Measurements from ENCODE around the gene MSI2. TPM values are rescaled to one million over a fixed set of nuclear protein-coding genes. Genes with fewer than 3 reads are reported as not detected.

The MSI2 gene
- total RNA-seq, 2 experiments from 2014 or later = 38.8 to 39.0 TPM

DNA sequence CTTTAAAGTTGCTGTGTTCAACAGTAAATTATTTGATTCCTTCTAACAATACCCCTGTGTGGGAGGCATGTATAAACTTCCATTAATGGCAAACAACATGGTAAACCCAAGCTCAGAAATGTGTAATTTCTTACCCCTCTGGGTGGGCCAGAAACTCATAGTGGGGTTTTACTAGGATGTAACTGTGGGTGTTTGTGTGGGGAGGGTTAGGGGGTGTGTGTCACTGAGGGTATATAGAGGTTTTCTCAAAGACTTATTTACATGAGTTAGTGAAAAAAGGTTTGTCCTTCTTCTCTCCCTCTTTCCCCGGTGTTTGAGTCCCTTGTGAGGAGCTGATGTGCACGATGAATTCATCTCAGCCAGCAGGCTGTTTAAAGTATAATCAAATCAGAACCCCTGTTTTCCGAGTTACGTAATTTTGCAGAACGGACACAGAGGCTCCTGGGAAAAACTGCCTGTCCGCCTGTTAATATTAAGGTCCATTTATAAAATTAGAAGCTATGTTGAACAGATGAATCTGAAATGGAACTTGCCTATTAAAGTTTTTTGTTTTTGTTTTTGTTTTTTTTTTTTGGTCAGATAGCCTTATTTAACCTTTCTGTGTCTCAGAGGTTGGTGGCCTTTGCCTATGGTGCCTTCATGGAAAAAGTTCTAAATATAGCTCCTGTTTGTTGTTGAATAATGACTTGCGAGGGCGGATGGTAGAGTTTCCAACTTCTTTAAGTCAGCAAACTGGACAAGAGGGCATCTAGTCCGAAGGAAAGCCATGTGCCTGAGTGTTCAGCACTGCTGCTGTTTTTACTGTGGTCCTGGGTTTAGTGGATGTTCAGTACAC is 73.3 kb downstream of the MSI2 start:
- CTCF ChIA-PET = no interaction called here
- intact Hi-C loops (cut with micrococcal nuclease) = no loop called here
- peaks cover 27% of the 10 kb centered on the region for H3K4me1 Mint-ChIP-seq (ENCODE audit: low read depth)

DNA sequence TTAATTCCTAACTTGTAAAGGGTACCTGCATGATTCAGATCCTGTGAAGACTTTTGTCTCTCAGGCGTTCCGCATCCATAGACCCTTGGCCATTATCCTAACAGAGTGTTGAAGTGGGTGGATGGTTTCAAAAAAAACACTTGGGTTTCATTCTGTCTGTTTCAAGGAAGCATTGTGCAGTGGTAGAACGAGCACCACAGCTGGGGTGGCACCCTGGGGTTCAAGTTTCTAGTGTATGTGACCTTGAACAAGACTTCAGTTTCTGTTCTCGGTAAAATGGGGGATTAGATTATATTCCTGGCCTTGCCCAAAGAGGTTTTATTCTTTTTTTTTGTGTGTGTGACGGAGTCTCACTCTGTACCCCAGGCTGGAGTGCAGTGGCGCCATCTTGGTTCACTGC is 74.3 kb downstream of the MSI2 start:
- CTCF ChIA-PET = no interaction called here
- no peak overlapping the region for H3K27ac Mint-ChIP-seq
- no peak overlapping the region for H3K4me3 Mint-ChIP-seq
- DNase-seq = no peak
- H3K9me3 Mint-ChIP-seq = no peaks in the 10 kb centered on the region
- no peaks in the 10 kb centered on the region for H3K27me3 Mint-ChIP-seq (ENCODE audit: low read depth)
- H3K36me3 Mint-ChIP-seq (ENCODE audit: low read depth) = peaks cover 10% of the 10 kb centered on the region
- H3K4me1 Mint-ChIP-seq (ENCODE audit: low read depth) = peaks cover 29% of the 10 kb centered on the region
- intact Hi-C loops (cut with micrococcal nuclease) = no loop called here

More for the DNA sequence above, 73.3 kb downstream of the MSI2 start:
- DNase-seq = no peak
- H3K27ac Mint-ChIP-seq = no peak overlapping the region
- no peaks in the 10 kb centered on the region for H3K9me3 Mint-ChIP-seq
- no peaks in the 10 kb centered on the region for H3K27me3 Mint-ChIP-seq (ENCODE audit: low read depth)
- no peak overlapping the region for H3K4me3 Mint-ChIP-seq
- H3K36me3 Mint-ChIP-seq (ENCODE audit: low read depth) = peaks cover 11% of the 10 kb centered on the region

DNA sequence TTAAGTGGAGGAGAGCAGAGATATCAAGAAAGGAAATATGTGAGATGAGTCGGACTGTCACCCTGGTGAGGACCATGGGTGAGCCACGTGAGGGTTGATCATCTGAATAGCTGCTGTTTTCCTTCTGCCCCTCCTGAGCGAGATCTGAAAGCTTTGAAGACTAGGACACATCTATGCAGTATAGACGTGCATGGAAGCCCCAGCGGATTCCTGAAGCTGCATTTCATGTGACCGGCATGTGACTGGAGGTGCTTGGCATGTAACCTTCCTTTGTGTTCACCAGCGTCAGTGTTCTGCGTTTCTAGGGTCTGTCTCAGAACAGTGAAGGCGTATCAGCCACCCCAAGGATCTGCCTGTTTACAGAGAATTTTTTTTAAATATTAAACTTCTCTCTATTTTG is 75.1 kb downstream of the MSI2 start:
- no peak overlapping the region for H3K27ac Mint-ChIP-seq
- no peak for DNase-seq
- CTCF ChIA-PET = interaction anchor here (0.7 kb wide), 1 partner anchor 40 kb away, joined by 3 read pairs; no protein-coding TSS in a partner anchor

DNA sequence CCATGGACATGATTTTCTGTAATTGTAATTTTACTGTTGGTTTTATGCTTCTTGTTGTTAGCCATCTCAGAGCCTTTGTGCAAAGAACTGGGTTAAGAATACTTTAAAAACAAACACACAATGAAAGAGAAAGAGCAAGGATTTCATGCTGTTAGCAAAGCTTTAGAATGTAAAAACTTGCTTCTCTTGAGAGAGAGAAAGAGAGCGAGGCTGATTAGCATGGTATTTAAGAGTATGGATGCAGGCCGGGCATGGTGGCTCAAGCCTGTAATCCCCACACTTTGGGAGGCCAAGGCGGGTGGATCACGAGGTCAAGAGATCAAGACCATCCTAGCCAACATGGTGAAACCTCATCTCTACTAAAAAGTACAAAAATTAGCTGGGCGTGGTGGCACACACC is 76.2 kb downstream of the MSI2 start:
- DNase-seq = no peak
- Mint-ChIP-seq H3K36me3 (ENCODE audit: low read depth) (peaks cover 10% of the 10 kb centered on the region), H3K9me3 (no peaks in the 10 kb centered on the region), H3K27ac (no peak overlapping the region), H3K4me3 (no peak overlapping the region), H3K27me3 (ENCODE audit: low read depth) (no peaks in the 10 kb centered on the region), H3K4me1 (ENCODE audit: low read depth) (peaks cover 22% of the 10 kb centered on the region)
- intact Hi-C loops (cut with micrococcal nuclease) = no loop called here
- CTCF ChIA-PET = no interaction called here

More for the DNA sequence above, 75.1 kb downstream of the MSI2 start:
- peaks cover 30% of the 10 kb centered on the region for H3K4me1 Mint-ChIP-seq (ENCODE audit: low read depth)
- no peaks in the 10 kb centered on the region for H3K9me3 Mint-ChIP-seq
- H3K36me3 Mint-ChIP-seq (ENCODE audit: low read depth) = peaks cover 10% of the 10 kb centered on the region
- H3K27me3 Mint-ChIP-seq (ENCODE audit: low read depth) = no peaks in the 10 kb centered on the region
- H3K4me3 Mint-ChIP-seq = no peak overlapping the region
- intact Hi-C loops (cut with micrococcal nuclease) = no loop called here

DNA sequence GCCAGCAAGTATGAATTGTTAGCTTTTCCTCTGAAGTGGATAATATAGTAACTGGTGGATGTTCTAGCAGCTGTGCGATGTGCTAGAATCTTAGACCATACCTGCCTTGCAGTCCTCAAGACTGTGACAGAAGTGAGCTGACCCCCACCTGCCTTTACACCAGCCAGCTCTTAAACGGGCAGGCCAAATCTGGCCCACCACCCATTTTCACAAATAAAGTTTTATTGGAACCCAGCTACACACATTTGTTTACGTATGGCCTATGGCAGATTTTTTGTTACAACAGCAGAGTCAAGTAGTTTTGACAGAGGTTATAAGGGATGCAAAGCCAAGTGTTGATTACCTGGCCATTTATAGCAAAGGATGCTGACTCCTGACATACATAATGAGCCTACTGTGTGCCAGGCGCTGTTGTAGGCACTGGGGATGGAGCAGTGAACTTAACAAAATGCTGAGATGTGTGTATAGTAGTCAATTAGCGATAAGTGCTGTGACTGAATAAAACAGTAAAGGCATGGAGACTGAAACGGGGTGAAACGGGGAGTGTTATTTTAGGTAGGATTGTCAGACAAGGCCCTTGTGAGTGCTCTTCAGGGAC is 79.0 kb downstream of the MSI2 start:
- no peaks in the 10 kb centered on the region for H3K27me3 Mint-ChIP-seq (ENCODE audit: low read depth)
- intact Hi-C loops (cut with micrococcal nuclease) = no loop called here
- peaks cover 27% of the 10 kb centered on the region for H3K4me1 Mint-ChIP-seq (ENCODE audit: low read depth)
- DNase-seq = no peak
- no peak overlapping the region for H3K27ac Mint-ChIP-seq
- no peak overlapping the region for H3K4me3 Mint-ChIP-seq
- H3K36me3 Mint-ChIP-seq (ENCODE audit: low read depth) = peaks cover 7% of the 10 kb centered on the region
- CTCF ChIA-PET = interaction anchor here (0.7 kb wide), 1 partner anchor 181 kb away, joined by 3 read pairs; no protein-coding TSS in a partner anchor
- H3K9me3 Mint-ChIP-seq = no peaks in the 10 kb centered on the region

DNA sequence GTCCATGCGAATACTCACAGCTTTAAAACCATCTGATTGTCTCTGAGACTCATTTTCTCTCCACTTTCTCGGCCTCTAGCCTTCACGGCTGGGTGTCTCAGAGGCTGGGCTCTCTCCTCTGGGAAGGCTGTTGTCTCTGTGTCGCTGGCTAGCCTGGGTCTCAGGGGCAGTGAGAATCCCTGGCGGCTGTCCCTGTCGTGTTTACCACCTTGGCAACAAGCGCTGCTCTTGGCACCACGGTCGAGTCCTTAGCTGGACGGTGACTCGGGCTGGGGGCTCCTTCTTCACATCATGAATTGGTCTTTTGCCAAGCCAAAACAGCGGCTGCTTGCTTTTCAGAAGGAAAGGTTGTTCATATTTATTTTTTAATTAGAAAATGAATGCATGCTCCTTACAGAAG is 81.1 kb downstream of the MSI2 start:
- CTCF ChIA-PET = no interaction called here
- DNase-seq = no peak
- Mint-ChIP-seq H3K4me3 (no peak overlapping the region), H3K27ac (no peak overlapping the region), H3K9me3 (no peaks in the 10 kb centered on the region), H3K4me1 (ENCODE audit: low read depth) (peaks cover 29% of the 10 kb centered on the region), H3K36me3 (ENCODE audit: low read depth) (peaks cover 1% of the 10 kb centered on the region), H3K27me3 (ENCODE audit: low read depth) (no peaks in the 10 kb centered on the region)
- intact Hi-C loops (cut with micrococcal nuclease) = no loop called here

DNA sequence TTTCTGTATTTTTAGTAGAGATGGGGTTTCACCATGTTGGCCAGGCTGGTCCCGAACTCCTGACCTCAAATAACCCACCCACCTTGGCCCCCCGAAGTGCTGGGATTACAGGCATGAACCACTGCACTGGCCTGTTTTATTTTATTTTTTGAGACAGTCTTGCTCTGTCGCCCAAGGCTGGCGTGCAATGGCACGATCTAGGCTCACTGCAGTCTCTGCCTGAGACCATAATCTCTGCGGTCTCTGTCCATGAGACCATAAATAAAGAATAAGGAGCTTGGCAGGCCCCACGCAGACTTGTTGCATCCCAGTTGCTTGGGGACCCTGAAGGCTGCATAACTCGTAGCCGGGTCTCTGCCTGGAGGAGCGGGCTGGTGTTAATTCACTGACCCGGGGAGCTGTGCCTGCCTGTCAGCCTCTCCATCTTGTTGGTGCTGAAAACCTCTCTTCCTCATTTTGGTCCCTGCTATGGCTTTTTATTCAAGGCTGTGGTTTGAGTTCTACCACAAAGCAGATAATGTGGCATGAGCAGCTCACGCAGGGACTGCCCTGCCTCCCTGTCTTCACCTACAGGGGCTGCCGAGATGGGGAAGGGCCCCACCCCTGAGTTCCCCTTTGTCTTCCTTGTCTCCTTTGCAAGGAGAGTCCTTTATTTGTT is 82.1 kb downstream of the MSI2 start:
- no peaks in the 10 kb centered on the region for H3K36me3 Mint-ChIP-seq (ENCODE audit: low read depth)
- no peak for DNase-seq
- H3K4me1 Mint-ChIP-seq (ENCODE audit: low read depth) = peaks cover 30% of the 10 kb centered on the region
- H3K27me3 Mint-ChIP-seq (ENCODE audit: low read depth) = no peaks in the 10 kb centered on the region
- H3K9me3 Mint-ChIP-seq = no peaks in the 10 kb centered on the region
- no peak overlapping the region for H3K27ac Mint-ChIP-seq
- intact Hi-C loops (cut with micrococcal nuclease) = no loop called here
- CTCF ChIA-PET = no interaction called here
- H3K4me3 Mint-ChIP-seq = no peak overlapping the region

DNA sequence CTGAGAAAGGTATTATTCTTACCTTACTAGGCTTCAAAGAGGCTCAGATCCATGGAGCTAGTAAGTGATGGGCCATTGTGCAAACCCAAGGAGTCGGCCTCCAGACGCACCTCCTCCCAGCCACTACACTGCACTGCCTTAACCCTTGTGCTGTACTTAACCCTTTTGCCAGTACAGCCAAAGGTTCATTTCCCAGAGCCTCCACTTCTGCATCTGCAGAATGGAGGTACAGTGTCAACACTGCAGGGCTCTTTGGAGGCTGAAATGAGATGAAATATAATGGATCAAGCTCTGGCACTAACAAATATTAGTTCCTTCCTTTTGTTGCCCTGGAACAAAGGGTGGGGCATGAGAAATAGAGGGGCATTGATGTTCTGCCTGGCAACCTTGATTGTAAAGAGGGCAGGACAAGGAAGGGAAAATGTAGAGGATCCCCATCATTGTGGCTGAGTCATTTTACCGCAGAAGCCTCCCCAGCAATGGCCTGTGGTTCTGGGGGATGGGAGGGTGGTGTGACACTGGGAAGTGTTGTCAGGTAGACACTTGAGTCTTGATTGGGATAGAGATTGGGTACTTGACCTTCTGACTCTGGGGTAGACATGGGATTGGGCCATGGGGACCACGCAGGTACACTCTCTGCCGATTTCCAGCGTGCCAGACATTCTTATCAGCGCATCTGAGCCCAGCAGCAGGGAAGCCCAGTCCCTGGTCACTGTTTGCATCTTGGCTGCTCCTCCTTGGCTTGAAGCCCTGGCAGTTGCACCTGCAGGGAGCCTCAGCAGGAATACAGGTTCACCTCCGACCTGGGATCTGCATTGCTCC is 84.0 kb downstream of the MSI2 start:
- Mint-ChIP-seq H3K27me3 (ENCODE audit: low read depth) (no peaks in the 10 kb centered on the region), H3K36me3 (ENCODE audit: low read depth) (no peaks in the 10 kb centered on the region), H3K4me3 (no peak overlapping the region), H3K27ac (no peak overlapping the region), H3K9me3 (no peaks in the 10 kb centered on the region), H3K4me1 (ENCODE audit: low read depth) (peaks cover 29% of the 10 kb centered on the region)
- CTCF ChIA-PET = interaction anchor here (1.1 kb wide), 1 partner anchor 97 kb away, joined by 8 read pairs; no protein-coding TSS in a partner anchor
- no peak for DNase-seq
- intact Hi-C loops (cut with micrococcal nuclease) = no loop called here

DNA sequence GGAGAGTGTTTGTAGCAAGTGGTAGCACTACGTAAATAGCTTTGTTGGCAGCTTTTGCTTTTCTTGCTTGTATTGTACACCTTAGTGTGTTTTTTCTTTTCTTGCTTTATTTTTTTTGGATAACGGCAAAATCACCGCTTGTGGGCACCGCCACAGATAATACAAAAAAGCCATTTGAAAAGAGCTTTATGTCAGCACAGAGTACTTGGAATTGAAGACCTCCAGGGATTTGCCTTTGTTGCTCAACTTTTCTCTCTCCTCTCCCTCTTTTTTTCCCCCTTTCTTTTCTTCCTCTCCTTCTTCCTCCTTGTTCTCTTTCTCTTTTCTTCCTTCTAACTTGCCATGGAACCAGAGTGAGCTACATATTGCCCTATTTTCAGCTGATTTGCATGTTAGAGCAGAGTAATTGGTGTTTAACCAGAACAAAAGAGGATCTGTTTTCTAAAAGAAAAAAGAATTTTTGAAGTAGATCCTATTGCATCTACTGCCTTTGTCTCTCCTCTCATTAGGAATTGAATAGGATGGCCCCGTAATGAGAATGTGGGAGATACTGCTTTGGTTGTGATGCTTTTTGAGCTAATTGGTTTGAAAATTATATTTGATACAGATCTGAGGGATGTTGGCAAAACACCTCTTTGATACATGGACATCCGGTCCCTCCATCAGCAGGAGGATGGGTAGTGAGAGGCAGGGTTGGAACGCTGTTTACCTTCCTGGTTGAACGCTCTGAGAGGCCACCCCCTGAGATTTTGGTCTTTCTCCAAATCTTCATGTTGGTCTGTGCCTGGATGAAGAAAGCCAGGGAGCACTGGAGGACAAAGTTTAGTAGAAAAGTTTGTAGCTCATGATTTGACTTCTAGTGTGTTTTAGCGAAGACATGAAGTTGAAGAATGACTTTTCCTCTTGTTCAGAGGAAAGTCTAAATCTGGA is 85.6 kb downstream of the MSI2 start:
- H3K4me1 Mint-ChIP-seq (ENCODE audit: low read depth) = peaks cover 24% of the 10 kb centered on the region
- CTCF ChIA-PET = interaction anchor here (0.6 to 1.2 kb wide), 3 partner anchors 9 to 99 kb away, joined by 3 to 4 read pairs (median 3); no protein-coding TSS in a partner anchor
- H3K36me3 Mint-ChIP-seq (ENCODE audit: low read depth) = peaks cover 1% of the 10 kb centered on the region
- intact Hi-C loops (cut with micrococcal nuclease) = no loop called here
- no peak for DNase-seq
- no peaks in the 10 kb centered on the region for H3K27me3 Mint-ChIP-seq (ENCODE audit: low read depth)
- H3K9me3 Mint-ChIP-seq = no peaks in the 10 kb centered on the region
- no peak overlapping the region for H3K4me3 Mint-ChIP-seq
- no peak overlapping the region for H3K27ac Mint-ChIP-seq

DNA sequence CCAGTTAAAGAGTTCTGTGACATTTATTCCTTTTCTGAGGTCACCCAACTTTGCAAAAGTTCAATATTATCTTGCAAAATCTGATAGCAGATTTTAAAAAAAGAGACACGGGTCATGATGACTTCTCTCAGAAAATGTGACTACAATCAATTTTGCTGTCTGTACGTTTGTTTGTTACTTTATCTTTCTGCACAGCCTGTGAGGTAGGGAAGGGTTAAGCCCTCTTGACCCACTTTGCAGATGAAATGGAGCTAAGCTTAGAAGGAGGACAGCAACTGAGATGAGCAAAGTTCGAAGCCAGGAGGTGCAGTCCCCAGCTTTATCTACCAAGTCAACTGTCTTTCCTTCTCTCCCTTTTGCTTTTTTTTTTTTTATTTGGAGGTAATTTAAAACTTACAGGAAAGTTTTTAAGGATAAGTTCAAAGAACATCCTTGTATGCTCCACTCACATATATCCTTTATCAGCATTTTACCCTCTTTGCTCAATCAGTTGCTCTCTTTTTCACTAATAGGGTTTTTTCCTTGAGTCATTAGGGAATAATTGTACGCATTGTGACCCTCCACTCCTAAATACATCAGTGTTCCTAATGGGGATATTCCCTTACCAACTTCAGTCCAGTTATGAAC is 86.8 kb downstream of the MSI2 start:
- no peak overlapping the region for H3K27ac Mint-ChIP-seq
- CTCF ChIA-PET = interaction anchor here (1.2 kb wide), 1 partner anchor 100 kb away, joined by 3 read pairs; no protein-coding TSS in a partner anchor
- H3K9me3 Mint-ChIP-seq = no peaks in the 10 kb centered on the region
- no peak overlapping the region for H3K4me3 Mint-ChIP-seq
- no peaks in the 10 kb centered on the region for H3K27me3 Mint-ChIP-seq (ENCODE audit: low read depth)
- intact Hi-C loops (cut with micrococcal nuclease) = no loop called here
- no peak for DNase-seq
- H3K36me3 Mint-ChIP-seq (ENCODE audit: low read depth) = peaks cover 6% of the 10 kb centered on the region
- peaks cover 19% of the 10 kb centered on the region for H3K4me1 Mint-ChIP-seq (ENCODE audit: low read depth)

DNA sequence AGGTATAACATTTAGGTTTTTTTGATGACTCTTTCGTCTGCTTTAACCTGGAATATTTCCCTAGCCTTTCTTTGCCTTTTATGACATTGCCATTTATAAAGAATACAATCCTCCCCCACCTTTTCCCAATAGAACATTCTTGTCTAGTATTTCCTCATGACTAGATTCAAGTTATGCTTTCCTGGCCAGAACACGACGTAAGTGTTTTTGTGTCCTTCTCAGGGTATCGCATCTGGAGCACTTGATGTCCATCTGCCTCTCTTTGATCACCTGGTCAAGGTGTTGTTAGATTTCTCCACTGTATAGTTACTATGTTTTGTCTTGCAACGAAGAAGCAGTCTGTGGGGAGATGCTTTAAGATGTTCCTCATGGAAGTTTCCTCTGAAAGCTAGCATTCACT is 87.4 kb downstream of the MSI2 start:
- Mint-ChIP-seq H3K36me3 (ENCODE audit: low read depth) (peaks cover 11% of the 10 kb centered on the region), H3K4me1 (ENCODE audit: low read depth) (peaks cover 15% of the 10 kb centered on the region), H3K9me3 (no peaks in the 10 kb centered on the region), H3K27ac (no peak overlapping the region), H3K27me3 (ENCODE audit: low read depth) (no peaks in the 10 kb centered on the region), H3K4me3 (no peak overlapping the region)
- intact Hi-C loops (cut with micrococcal nuclease) = no loop called here
- CTCF ChIA-PET = no interaction called here
- no peak for DNase-seq

Data from activated naive CD4-positive, alpha-beta T cell treated with anti-CD3 and anti-CD28 coated beads for 36 hours (primary cell).